HCT116 (cell line): ENCODE measurements around the gene PSORS1C2. TPM values are rescaled to one million over a fixed set of nuclear protein-coding genes. Genes with fewer than 3 reads are reported as not detected.

Experiments
- ATAC-seq: fragments of 200-7000 bp; cut with Tn5 transposase; 2 replicates; pipeline ENCODE4 v1.9.1; 2020; ENCODE audit warnings: mild to moderate bottlenecking, moderate library complexity
- BruUV-seq: library from RNA; stranded (reverse); fragments of 400-500 nt; replicated peaks from 2 replicates; lab custom pipeline; 2021; lab: Mats Ljungman, UMichigan
- CTCF ChIA-PET: fragments of 300-600 bp; sonication (Branson Sonifier 250); formaldehyde crosslinking; loops from one replicate; lab custom pipeline; 2021; ENCODE audit warnings: antibody characterized with exemption; lab: Charles Lee
- POLR2A ChIA-PET: fragments of 300-600, 350-600 bp; sonication (Branson Sonifier 250); formaldehyde crosslinking; loops from one replicate; lab custom pipeline; 2021; ENCODE audit warnings: antibody characterized with exemption; lab: Charles Lee
- RAD21 ChIA-PET, 2 experiments: fragments of 300-600 bp; sonication (Branson Sonifier 250); formaldehyde crosslinking; loops; one replicate each; lab custom pipeline; 2023; ENCODE audit warnings: low total read pairs in 2 of 2; ENCODE audit not compliant: uncharacterized antibody in 2 of 2, unreplicated experiment in 2 of 2, low non-redundant PET in 1 of 2; lab: Charles Lee
- DNase-seq: peaks from one replicate; pipeline ENCODE4 v3.0.0-alpha.2; 2010; ENCODE audit warnings: low read depth, low spot score
- H2AFZ ChIP-seq: fragments of 200-600 bp; shearing (Covaris generic), sonication (generic); 2 replicates; pipeline ENCODE4 v1.6.1; 2017; ENCODE audit warnings: low read depth, mixed run types, mixed read lengths, antibody characterized with exemption, low read length; ENCODE audit not compliant: poor library complexity, severe bottlenecking
- H3K27ac ChIP-seq: 2 replicates; pipeline ENCODE4 v1.5.1; 2012; ENCODE audit warnings: low read depth, low read length
- H3K27me3 ChIP-seq: fragments of 200-600 bp; sonication (generic); 2 replicates; pipeline ENCODE4 v1.6.1; 2016; ENCODE audit warnings: mixed run types, low read length, mixed read lengths; ENCODE audit not compliant: insufficient read depth
- H3K36me3 ChIP-seq, 2 experiments: fragments of 200-500 bp in 1 of 2; fragments of 200-600 bp in 1 of 2; sonication (Bioruptor generic) in 1 of 2; sonication (generic) in 1 of 2; 2 replicates each; pipeline versions ENCODE4 v1.5.1 to v1.6.1; 2014 to 2016; ENCODE audit warnings: low read length in 2 of 2, inconsistent platforms in 1 of 2, mixed read lengths in 1 of 2, mixed run types in 1 of 2; ENCODE audit not compliant: insufficient read depth in 2 of 2, control insufficient read depth in 1 of 2
- H3K4me1 ChIP-seq, 2 experiments: fragments of 200-600 bp in 1 of 2; sonication (generic) in 1 of 2; 2 replicates each; pipeline versions ENCODE4 v1.5.1 to v1.6.1; 2012 to 2017; ENCODE audit warnings: low read length in 2 of 2, inconsistent platforms in 1 of 2, mild to moderate bottlenecking in 1 of 2, mixed read lengths in 1 of 2, mixed run types in 1 of 2, moderate library complexity in 1 of 2; ENCODE audit not compliant: insufficient read depth in 2 of 2, control insufficient read depth in 1 of 2
- H3K4me2 ChIP-seq: fragments of 200-600 bp; sonication (generic); 2 replicates; pipeline ENCODE4 v1.6.1; 2017; ENCODE audit warnings: mixed run types, low read length, mixed read lengths
- H3K4me3 ChIP-seq, 2 experiments: fragments of 200-600 bp in 1 of 2; sonication (generic) in 1 of 2; replicated peaks in 1 of 2; 2 replicates each; pipeline ENCODE4 v1.5.1; 2011 to 2016; ENCODE audit warnings: low read length in 2 of 2, control low read depth in 1 of 2, low read depth in 1 of 2, mild to moderate bottlenecking in 1 of 2, mixed read lengths in 1 of 2, mixed run types in 1 of 2
- H3K79me2 ChIP-seq: fragments of 200-600 bp; sonication (generic); 2 replicates; pipeline ENCODE4 v1.6.1; 2017; ENCODE audit warnings: mild to moderate bottlenecking, mixed run types, low read length, moderate library complexity, mixed read lengths; ENCODE audit not compliant: insufficient read depth
- H3K9ac ChIP-seq: fragments of 200-600 bp; sonication (generic); 2 replicates; pipeline ENCODE4 v1.6.1; 2016; ENCODE audit warnings: low read length, mixed read lengths
- H3K9me2 ChIP-seq: fragments of 200-600 bp; sonication (generic), shearing (Covaris generic); 2 replicates; pipeline ENCODE4 v1.6.1; 2017; ENCODE audit warnings: mixed run types, mild to moderate bottlenecking, moderate library complexity; ENCODE audit not compliant: insufficient read depth
- H3K9me3 ChIP-seq, 2 experiments: fragments of 200-500 bp in 1 of 2; fragments of 200-600 bp in 1 of 2; sonication (Bioruptor generic) in 1 of 2; sonication (generic) in 1 of 2; 2 replicates each; pipeline ENCODE4 v1.6.1; 2014 to 2017; ENCODE audit warnings: low read length in 2 of 2, mixed read lengths in 2 of 2, inconsistent platforms in 1 of 2, low read depth in 1 of 2, mild to moderate bottlenecking in 1 of 2, mixed run types in 1 of 2, moderate library complexity in 1 of 2; ENCODE audit not compliant: control insufficient read depth in 1 of 2, insufficient read depth in 1 of 2
- H4K20me1 ChIP-seq: fragments of 200-600 bp; sonication (generic), shearing (Covaris generic); 2 replicates; pipeline ENCODE4 v1.6.1; 2017; ENCODE audit warnings: mixed run types, mild to moderate bottlenecking, moderate library complexity; ENCODE audit not compliant: insufficient read depth
- ATF3 ChIP-seq: IDR thresholded peaks from 2 replicates; pipeline ENCODE4 v1.6.1; 2012
- CBX3 ChIP-seq: IDR thresholded peaks from 2 replicates; pipeline ENCODE4 v1.6.1; 2012; ENCODE audit warnings: low read depth
- CEBPB ChIP-seq: IDR thresholded peaks from 2 replicates; pipeline ENCODE4 v1.6.1; 2012; ENCODE audit warnings: low read depth
- EGR1 ChIP-seq: IDR thresholded peaks from 2 replicates; pipeline ENCODE4 v1.6.1; 2012; ENCODE audit warnings: low read depth
- ELF1 ChIP-seq: IDR thresholded peaks from 2 replicates; pipeline ENCODE4 v1.6.1; 2012; ENCODE audit warnings: low read depth, borderline replicate concordance
- EZH2 ChIP-seq: fragments of 200-600 bp; sonication (generic); IDR thresholded peaks from 2 replicates; pipeline ENCODE4 v1.6.1; 2017; ENCODE audit warnings: antibody characterized with exemption, mixed run types
- FOSL1 ChIP-seq: IDR thresholded peaks from 2 replicates; pipeline ENCODE4 v1.6.1; 2012; ENCODE audit warnings: low read depth
- JUND ChIP-seq: IDR thresholded peaks from 2 replicates; pipeline ENCODE4 v1.6.1; 2012
- MAX ChIP-seq: IDR thresholded peaks from 2 replicates; pipeline ENCODE4 v1.6.1; 2012
- POLR2A ChIP-seq: IDR thresholded peaks from 2 replicates; pipeline ENCODE4 v1.7.0; 2011; ENCODE audit warnings: borderline replicate concordance; ENCODE audit not compliant: insufficient read depth, insufficient read length; ENCODE audit errors: extremely low read depth
- POLR2AphosphoS5 ChIP-seq: IDR thresholded peaks from 2 replicates; pipeline ENCODE4 v1.6.1; 2011; ENCODE audit warnings: mild to moderate bottlenecking, low read depth, low read length, moderate library complexity
- RAD21 ChIP-seq: IDR thresholded peaks from 2 replicates; pipeline ENCODE4 v1.6.1; 2012; ENCODE audit warnings: low read depth, mild to moderate bottlenecking
- SIN3A ChIP-seq: IDR thresholded peaks from 2 replicates; pipeline ENCODE4 v1.6.1; 2012; ENCODE audit warnings: low read depth
- SP1 ChIP-seq: IDR thresholded peaks from 2 replicates; pipeline ENCODE4 v1.6.1; 2012; ENCODE audit warnings: low read depth
- SRF ChIP-seq: IDR thresholded peaks from 2 replicates; pipeline ENCODE4 v1.6.1; 2012; ENCODE audit warnings: low read depth
- YY1 ChIP-seq: IDR thresholded peaks from 2 replicates; pipeline ENCODE4 v1.6.1; 2011; ENCODE audit warnings: low read length, low read depth, moderate library complexity, mild to moderate bottlenecking; ENCODE audit not compliant: insufficient replicate concordance; ENCODE audit errors: extremely low read depth
- ZBTB33 ChIP-seq: IDR thresholded peaks from 2 replicates; pipeline ENCODE4 v1.6.1; 2011; ENCODE audit warnings: mild to moderate bottlenecking, low read length, moderate library complexity; ENCODE audit not compliant: insufficient replicate concordance; ENCODE audit errors: extremely low read depth
- ZFX ChIP-seq: fragments of 450-650 bp; IDR thresholded peaks from 2 replicates; pipeline ENCODE4 v1.6.1; 2017
- ZNF274 ChIP-seq: fragments of 200-500 bp; sonication (Bioruptor generic); IDR thresholded peaks from 2 replicates; pipeline ENCODE4 v1.6.1; 2014; ENCODE audit warnings: mild to moderate bottlenecking, low read depth, low read length, inconsistent platforms
- intact Hi-C: fragments of 100-400 bp; cut with micrococcal nuclease; formaldehyde crosslinking; loops from 2 replicates; pipeline ENCODE4 v1.10.0; 2022
- total RNA-seq: library from RNA; stranded (reverse); gene quantifications from one replicate; pipeline ENCODE4 v1.2.1, GENCODE V29; 2021; ENCODE audit not compliant: unreplicated experiment

PSORS1C2 gene
- total RNA-seq, 1 experiment from 2014 or later, result not detected

GRCh38 chr6:31154436-31154835 lies 15.6 kb upstream of the PSORS1C2 start:
- TF ChIP-seq RAD21 (no peak), ATF3 (no peak), ZBTB33 (no peak), CBX3 (no peak), FOSL1 (no peak), SRF (no peak), CEBPB (no peak), POLR2A (no peak), POLR2AphosphoS5 (no peak), YY1 (no peak), JUND (no peak), ZNF274 (no peak), ZFX (no peak), EGR1 (no peak), MAX (no peak), ELF1 (no peak), EZH2 (no peak), SP1 (no peak), SIN3A (no peak)
- BruUV-seq, result no TSS peak
- peaks cover 0 to 8% of the 10 kb centered on the region in 2 experiments; a peak in 2 of 4 replicates for H3K36me3 ChIP-seq

More at GRCh38 chr6:31154436-31154835, 15.6 kb upstream of the PSORS1C2 start:
- Histone ChIP-seq H4K20me1 (no peaks in the 10 kb centered on the region), H3K9me3 (no peaks in the 10 kb centered on the region), H2AFZ (no peak overlapping the region), H3K4me1 (peaks cover 11 to 16% of the 10 kb centered on the region in 2 experiments), H3K4me3 (no peak overlapping the region), H3K4me2 (no peak overlapping the region), H3K27ac (no peak overlapping the region), H3K9ac (no peak overlapping the region), H3K9me2 (no peaks in the 10 kb centered on the region), H3K27me3 (no peaks in the 10 kb centered on the region), H3K79me2 (peaks cover 9% of the 10 kb centered on the region)
- RAD21 ChIA-PET, result no interaction called here
- CTCF ChIA-PET, result no interaction called here
- intact Hi-C loops, result no loop called here
- DNase-seq (no peak), ATAC-seq (no peak)
- POLR2A ChIA-PET, result interaction anchor here (0.6 kb wide), 1 partner anchor 588 kb away, joined by 3 read pairs; no protein-coding TSS in a partner anchor
